Dendritic cell treated with granulocyte-macrophage colony-stimulating factor and Interleukin-4, amounts not matched to agents 40 ng/mL and 50 ng/mL, for 4 days (primary cell): ENCODE results near the gene RCL1.
"Not testable (repeated sequence)": the region's sequence is repeated elsewhere in the genome, so short reads cannot be mapped to it uniquely, and the experiment has no call there.

ENCODE experiments used
- H3K27ac Mint-ChIP-seq: one replicate; pipeline ENCODE4 v1.8.0; 2022; ENCODE audit warnings: mild to moderate bottlenecking, mixed read lengths
- H3K27me3 Mint-ChIP-seq: one replicate; pipeline ENCODE4 v1.8.0; 2022; ENCODE audit warnings: mild to moderate bottlenecking, mixed read lengths
- H3K36me3 Mint-ChIP-seq: one replicate; pipeline ENCODE4 v1.8.0; 2022; ENCODE audit warnings: low read depth, mixed read lengths
- H3K4me1 Mint-ChIP-seq: one replicate; pipeline ENCODE4 v1.8.0; 2022; ENCODE audit warnings: low read depth, mixed read lengths
- H3K4me3 Mint-ChIP-seq: one replicate; pipeline ENCODE4 v1.8.0; 2022; ENCODE audit warnings: mild to moderate bottlenecking, moderate library complexity, mixed read lengths
- H3K9me3 Mint-ChIP-seq: one replicate; pipeline ENCODE4 v1.8.0; 2022; ENCODE audit warnings: mixed read lengths
- intact Hi-C: fragments of 100-400 bp; cut with micrococcal nuclease; formaldehyde crosslinking; loops from one replicate; pipeline ENCODE4 v1.15.0; 2022

RCL1 gene, protein sequence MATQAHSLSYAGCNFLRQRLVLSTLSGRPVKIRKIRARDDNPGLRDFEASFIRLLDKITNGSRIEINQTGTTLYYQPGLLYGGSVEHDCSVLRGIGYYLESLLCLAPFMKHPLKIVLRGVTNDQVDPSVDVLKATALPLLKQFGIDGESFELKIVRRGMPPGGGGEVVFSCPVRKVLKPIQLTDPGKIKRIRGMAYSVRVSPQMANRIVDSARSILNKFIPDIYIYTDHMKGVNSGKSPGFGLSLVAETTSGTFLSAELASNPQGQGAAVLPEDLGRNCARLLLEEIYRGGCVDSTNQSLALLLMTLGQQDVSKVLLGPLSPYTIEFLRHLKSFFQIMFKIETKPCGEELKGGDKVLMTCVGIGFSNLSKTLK

DNA sequence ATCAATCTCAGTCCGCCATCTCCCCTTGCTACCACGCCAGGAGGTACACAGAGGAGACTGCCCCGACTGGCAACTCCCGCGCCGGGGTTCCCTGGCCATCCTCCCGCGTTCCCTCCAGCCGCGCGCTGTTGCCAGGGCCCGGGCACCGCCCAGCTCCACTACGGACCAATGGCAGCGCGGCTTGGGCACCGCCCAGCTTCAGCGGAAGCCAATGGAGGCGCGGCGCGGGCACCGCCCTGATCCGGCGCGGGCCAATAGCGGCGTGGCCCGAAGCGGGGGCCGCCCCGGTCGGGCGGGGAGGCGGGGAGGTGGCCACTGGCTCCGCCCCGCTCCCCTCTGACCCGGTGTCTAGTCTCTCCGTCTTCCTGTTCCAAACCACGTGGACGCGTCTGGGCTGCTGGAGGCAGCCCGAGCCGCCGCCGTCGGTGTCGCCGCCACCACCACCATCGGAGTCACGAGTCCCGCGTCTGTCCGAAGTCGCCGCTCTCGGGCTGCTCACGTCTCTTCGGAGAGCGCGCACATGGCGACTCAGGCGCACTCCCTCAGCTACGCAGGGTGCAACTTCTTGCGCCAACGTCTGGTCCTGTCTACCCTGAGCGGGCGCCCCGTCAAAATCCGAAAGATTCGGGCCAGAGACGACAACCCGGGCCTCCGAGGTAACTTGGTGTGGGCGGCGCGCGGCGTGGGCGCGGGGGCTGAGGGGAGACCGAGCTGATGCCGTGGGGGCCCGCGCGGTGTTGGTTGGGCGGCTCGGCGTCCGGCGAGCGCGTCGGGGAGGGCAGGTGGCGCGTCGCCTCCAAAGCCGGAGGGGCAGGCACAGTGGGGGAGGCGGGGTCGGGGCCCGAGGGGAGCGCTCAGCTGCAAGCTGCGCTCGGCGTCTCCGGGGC is at the start of gene RCL1:
Gene RCL1 (plus strand): TSS at position 373 of the 887 bp plus-strand sequence. CDS start 148 bp downstream, at position 521.
- H3K27ac Mint-ChIP-seq, result peak within 1 kb of the TSS; percentile 87
- H3K9me3 Mint-ChIP-seq, result no peaks in the 10 kb centered on the region
- peaks cover 21% of the 10 kb centered on the region for H3K27me3 Mint-ChIP-seq
- intact Hi-C loops, result loop anchor here (2.0 to 10.0 kb wide), 3 partner anchors 30 to 192 kb away; partner anchors contain the start of genes AK3 and JAK2
- H3K4me3 Mint-ChIP-seq, result peak within 1 kb of the TSS; percentile 90
- peaks cover 6% of the 10 kb centered on the region for H3K36me3 Mint-ChIP-seq
- peaks cover 40% of the 10 kb centered on the region for H3K4me1 Mint-ChIP-seq

DNA sequence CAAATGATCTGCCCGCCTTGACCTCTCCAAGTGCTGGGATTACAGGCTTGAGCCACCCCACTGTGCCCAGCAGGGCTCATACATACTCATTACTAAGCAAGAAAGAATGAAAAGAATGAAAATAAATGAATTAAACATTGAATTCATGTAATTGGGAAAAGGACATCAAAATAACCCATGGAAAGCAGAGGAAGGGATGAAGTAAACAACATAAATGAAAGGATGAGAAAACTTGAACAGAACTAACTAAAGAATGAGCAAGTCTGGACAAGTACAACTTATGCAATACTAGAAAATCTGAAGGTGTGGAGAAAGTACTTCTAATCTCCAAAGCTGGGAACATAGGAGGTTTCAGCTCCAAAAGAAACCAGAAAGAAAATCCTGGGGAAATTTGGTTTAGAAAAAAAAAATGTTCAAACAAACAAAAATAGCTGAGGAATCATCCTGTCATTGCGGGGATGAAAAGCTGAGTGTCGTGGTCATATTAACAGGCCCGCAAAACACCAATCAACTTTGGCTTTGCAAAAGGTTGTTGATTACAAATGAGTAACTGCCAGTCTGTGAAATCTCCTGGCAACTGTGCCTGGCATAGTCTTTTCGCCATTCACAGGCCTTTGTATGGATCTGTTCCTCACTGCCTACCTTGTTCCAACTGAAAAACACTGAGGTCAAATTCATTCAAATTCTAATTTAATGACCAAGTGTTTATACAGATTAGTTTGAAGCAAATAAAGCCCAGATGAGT is 49.4 kb upstream of the RCL1 start:
- no peak overlapping the region for H3K27ac Mint-ChIP-seq
- H3K4me3 Mint-ChIP-seq, result no peak overlapping the region
- no peaks in the 10 kb centered on the region for H3K27me3 Mint-ChIP-seq
- H3K36me3 Mint-ChIP-seq, result peaks cover 15% of the 10 kb centered on the region
- intact Hi-C loops, result loop anchor here (5.0 kb wide), 2 partner anchors 66 to 81 kb away; partner anchors contain the start of genes CDC37L1 and PLPP6
- H3K9me3 Mint-ChIP-seq, result no peaks in the 10 kb centered on the region
- peaks cover 25% of the 10 kb centered on the region for H3K4me1 Mint-ChIP-seq

DNA sequence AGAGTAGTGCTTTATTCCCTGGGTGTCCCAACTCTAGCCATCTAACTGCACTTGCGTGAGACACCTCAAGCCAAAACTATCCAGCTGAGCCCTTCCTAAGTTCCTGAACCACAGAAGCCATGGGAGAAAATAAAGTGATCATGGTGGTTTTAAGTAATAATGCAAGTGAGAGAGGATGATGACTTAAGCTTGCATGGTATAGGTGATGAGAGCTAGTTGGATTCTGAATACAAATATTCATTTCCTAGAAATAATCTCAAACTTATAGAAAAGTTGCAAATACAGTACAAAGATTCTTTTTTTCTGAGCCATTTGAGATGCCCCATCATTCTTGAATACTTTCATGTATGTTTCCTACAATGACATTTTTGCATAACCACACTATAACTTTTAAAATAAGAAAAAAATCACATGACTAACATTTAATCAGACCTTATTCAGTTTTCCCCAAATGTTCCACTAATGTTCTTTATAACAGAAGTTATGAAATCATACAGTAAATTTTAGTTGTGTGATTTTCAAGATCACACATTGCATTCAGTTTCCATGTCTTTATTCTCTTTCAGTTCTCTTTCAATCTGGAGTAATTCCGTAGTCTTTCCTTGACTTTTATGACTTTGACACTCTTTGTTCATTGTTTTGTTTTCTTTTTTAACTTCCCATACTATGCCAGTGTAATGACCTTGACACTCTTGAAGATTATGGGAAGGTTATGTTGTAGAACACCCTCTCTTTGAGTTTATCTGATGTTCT is 46.3 kb upstream of the RCL1 start:
- H3K27ac Mint-ChIP-seq, result no peak overlapping the region
- intact Hi-C loops, result no loop called here
- H3K4me1 Mint-ChIP-seq, result peaks cover 7% of the 10 kb centered on the region
- no peaks in the 10 kb centered on the region for H3K27me3 Mint-ChIP-seq
- H3K36me3 Mint-ChIP-seq, result peaks cover 3% of the 10 kb centered on the region
- H3K4me3 Mint-ChIP-seq, result no peak overlapping the region
- H3K9me3 Mint-ChIP-seq, result no peaks in the 10 kb centered on the region

DNA sequence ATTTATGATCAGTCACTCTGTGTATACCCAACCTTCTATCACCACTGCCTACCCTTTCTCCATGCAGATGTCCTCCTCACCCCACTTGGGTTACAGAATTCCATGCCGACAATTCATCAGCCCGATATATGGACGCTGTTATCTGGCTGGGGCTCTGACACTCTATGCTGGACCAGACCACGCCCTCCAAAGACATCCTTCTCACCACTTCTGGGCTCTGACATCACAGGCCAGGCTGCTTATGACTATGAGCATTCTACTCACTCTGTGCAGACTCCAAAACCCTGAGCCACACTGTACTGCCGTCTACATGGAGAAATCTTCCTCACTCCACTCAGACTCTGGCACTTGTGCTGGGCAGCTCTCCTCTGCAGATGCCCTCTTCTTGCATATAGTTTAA is 44.1 kb upstream of the RCL1 start:
- no peaks in the 10 kb centered on the region for H3K4me1 Mint-ChIP-seq
- peaks cover 1% of the 10 kb centered on the region for H3K27me3 Mint-ChIP-seq
- H3K27ac Mint-ChIP-seq, result no peak overlapping the region
- H3K36me3 Mint-ChIP-seq, result no peaks in the 10 kb centered on the region
- no peaks in the 10 kb centered on the region for H3K9me3 Mint-ChIP-seq
- no peak overlapping the region for H3K4me3 Mint-ChIP-seq
- intact Hi-C loops, result no loop called here

DNA sequence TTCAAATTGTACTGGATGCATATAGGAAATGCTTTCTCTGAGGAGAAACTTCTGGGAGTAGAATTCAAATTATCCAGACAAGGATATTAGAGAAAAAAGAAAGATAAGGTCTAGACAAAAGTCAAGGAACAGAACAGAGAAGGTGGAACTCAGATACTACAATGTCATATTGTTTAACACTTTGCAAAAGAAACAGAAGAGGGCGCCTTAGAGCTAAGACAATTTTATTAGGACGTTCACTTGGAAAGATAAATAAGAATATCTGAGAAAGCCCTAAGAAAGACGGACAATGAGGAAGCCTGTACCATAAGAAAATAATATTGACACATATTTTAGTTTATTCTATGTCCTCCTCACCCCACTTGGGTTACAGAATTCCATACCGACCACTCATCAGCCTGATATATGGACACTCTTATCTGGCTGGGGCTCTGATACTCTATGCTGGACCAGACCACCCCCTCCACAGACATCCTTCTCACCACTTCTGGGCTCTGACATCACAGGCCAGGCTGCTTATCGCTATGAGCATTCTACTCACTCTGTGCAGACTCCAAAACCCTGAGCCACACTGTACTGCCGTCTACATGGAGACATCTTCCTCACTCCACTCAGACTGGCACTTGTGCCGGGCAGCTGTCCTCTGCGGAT is 42.6 kb upstream of the RCL1 start:
- Mint-ChIP-seq H3K4me1 (peaks cover 8% of the 10 kb centered on the region), H3K36me3 (no peaks in the 10 kb centered on the region)
- intact Hi-C loops, result loop anchor here (10.0 kb wide), 1 partner anchor 365 kb away; no protein-coding TSS in a partner anchor

DNA sequence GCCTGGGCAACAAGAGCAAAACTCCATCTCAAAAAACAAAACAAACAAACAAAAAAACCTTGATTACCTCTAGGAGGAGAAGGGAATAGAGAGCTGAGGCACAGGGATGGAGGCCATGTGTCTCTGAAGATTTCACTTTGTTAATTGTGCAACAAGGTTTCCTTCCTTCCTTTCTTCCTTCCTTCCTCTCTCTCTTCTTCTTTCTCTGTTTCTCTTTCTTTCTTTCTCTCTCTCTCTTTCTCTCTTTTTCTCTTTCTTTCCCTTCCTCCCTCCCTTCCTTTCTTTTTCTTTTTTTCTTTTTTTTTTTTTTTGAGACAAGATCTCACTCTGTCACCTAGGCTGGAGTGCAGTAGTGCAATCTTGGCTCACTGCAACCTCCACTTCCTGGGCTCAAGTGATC is 38.2 kb upstream of the RCL1 start:
- Mint-ChIP-seq H3K27me3 (peaks cover 10% of the 10 kb centered on the region), H3K4me1 (peaks cover 13% of the 10 kb centered on the region)
- not testable (repeated sequence) for H3K27ac Mint-ChIP-seq, H3K4me3 Mint-ChIP-seq, H3K9me3 Mint-ChIP-seq, H3K36me3 Mint-ChIP-seq
- intact Hi-C loops, result loop anchor here (10.0 kb wide), 1 partner anchor 370 kb away; no protein-coding TSS in a partner anchor

More for the DNA sequence above, 42.6 kb upstream of the RCL1 start:
- Mint-ChIP-seq H3K9me3 (no peaks in the 10 kb centered on the region), H3K4me3 (no peak overlapping the region), H3K27ac (no peak overlapping the region), H3K27me3 (peaks cover 4% of the 10 kb centered on the region)

DNA sequence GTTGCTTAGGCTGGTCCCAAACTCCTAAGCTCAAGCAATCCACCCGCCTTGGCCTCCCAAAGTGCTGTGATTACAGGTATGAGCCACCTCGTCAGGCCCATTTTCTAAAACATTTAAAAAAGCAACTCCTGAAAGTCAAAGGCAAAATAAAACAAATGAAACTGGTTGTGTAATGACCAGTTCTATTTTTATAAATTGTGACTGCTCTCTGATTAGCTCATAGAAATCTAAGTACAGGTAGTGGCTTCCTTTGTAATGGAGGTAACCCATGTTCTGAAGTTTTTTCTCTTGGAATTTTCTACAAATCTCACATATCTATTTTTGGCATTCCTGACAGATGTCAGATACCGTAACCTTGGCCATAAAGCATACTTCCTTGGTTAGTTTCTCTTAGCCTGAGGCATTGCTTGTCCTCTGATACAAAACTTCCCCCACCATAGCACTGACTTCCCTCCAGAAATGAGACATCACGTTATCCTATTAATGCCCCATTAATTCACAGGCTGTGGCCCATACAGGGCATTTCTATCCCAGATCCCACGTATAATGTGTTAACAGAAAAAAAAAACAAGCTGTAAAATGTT is 37.6 kb upstream of the RCL1 start:
- no peaks in the 10 kb centered on the region for H3K9me3 Mint-ChIP-seq
- peaks cover 10% of the 10 kb centered on the region for H3K27me3 Mint-ChIP-seq
- peaks cover 19% of the 10 kb centered on the region for H3K4me1 Mint-ChIP-seq
- H3K27ac Mint-ChIP-seq, result no peak overlapping the region
- intact Hi-C loops, result loop anchor here (5.0 to 10.0 kb wide), 2 partner anchors 153 to 370 kb away; no protein-coding TSS in a partner anchor
- no peak overlapping the region for H3K4me3 Mint-ChIP-seq
- no peaks in the 10 kb centered on the region for H3K36me3 Mint-ChIP-seq

DNA sequence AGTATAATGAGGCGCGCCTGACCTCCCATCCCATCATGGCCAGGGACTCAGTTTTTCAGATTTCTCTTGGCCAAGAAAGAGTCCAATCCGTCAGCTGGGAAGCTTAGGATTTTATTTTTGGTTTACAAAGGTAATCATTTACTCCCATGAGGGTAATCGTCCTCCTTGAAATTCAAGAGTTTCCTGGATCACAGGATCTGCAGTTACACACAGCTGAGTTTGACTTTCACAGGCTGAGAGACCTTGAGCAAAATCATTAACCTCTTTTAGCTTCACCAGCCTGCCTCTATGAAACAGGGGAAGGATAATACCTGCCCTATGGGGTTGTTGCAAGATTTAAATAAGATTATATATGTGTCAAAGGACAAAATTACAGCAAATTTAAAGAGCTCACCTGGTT is 36.3 kb upstream of the RCL1 start:
- H3K4me1 Mint-ChIP-seq, result peaks cover 31% of the 10 kb centered on the region
- H3K36me3 Mint-ChIP-seq, result no peaks in the 10 kb centered on the region
- H3K27me3 Mint-ChIP-seq, result peaks cover 14% of the 10 kb centered on the region
- no peaks in the 10 kb centered on the region for H3K9me3 Mint-ChIP-seq
- H3K4me3 Mint-ChIP-seq, result no peak overlapping the region
- H3K27ac Mint-ChIP-seq, result no peak overlapping the region
- intact Hi-C loops, result loop anchor here (5.0 to 10.0 kb wide), 2 partner anchors 154 to 372 kb away; no protein-coding TSS in a partner anchor

DNA sequence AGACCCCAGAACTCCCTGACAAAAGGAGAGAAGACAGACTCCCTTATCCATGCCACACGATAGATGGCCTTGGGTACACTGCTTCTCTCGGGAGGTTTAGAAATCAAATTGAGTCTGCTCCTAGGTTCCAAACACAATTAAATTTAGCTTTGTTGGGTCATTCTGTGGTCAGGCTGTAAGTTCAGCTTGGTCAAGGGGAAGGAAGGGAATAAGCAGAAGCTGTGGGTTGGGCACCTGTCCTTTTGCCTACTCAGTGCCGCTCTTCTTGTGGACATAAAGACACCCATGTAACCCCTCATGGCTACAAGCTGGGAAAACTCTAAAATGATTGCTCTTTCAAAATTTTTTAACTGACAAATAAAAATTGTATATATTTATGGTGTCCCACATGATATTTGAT is 32.6 kb upstream of the RCL1 start:
- Mint-ChIP-seq H3K36me3 (no peaks in the 10 kb centered on the region), H3K27ac (peak overlapping the region; percentile 50), H3K4me3 (no peak overlapping the region), H3K27me3 (peaks cover 11% of the 10 kb centered on the region), H3K4me1 (peaks cover 47% of the 10 kb centered on the region), H3K9me3 (no peaks in the 10 kb centered on the region)
- intact Hi-C loops, result loop anchor here (5.0 to 10.0 kb wide), 2 partner anchors 685 to 842 kb away; no protein-coding TSS in a partner anchor

DNA sequence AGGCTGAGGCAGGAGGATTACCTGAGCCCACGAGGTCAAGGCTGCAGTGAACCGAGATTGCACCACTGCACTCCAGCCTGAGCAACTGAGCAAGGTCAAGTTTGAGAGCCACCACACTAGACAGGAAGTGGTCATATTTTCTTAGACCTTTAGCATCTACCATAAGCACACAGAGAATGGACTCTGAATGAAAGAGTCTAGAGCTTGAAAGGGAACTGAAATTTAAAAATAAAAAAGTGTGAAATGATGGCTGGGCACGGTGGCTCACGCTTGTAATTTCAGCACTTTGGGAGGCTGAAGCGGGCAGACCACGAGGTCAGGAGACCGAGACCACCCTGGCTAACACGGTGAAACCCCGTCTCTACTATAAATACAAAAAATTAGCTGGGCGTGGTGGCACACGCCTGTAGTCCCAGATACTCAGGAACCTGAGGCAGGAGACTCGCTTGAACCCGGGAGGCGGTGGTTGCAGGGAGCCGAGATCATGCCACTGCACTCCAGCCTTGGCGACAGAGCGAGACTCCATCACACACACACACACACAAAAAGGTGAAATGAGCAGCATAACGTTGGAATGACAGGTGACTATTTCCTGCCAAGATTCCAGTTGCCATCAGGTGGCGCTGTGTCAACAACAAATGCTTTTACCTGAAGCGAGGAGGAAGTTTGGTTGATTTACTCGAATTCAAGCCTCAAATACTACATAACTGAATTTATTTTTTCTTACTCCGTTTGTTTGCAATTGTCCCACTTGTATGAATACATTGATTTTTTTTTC is 30.4 kb upstream of the RCL1 start:
- no peaks in the 10 kb centered on the region for H3K9me3 Mint-ChIP-seq
- H3K4me1 Mint-ChIP-seq, result peaks cover 52% of the 10 kb centered on the region
- H3K4me3 Mint-ChIP-seq, result peak overlapping the region; percentile 54
- H3K27me3 Mint-ChIP-seq, result peaks cover 11% of the 10 kb centered on the region
- intact Hi-C loops, result loop anchor here (2.0 to 10.0 kb wide), 4 partner anchors 31 to 840 kb away; partner anchors contain the start of genes JAK2 and RCL1
- H3K27ac Mint-ChIP-seq, result peak overlapping the region; percentile 39
- no peaks in the 10 kb centered on the region for H3K36me3 Mint-ChIP-seq

DNA sequence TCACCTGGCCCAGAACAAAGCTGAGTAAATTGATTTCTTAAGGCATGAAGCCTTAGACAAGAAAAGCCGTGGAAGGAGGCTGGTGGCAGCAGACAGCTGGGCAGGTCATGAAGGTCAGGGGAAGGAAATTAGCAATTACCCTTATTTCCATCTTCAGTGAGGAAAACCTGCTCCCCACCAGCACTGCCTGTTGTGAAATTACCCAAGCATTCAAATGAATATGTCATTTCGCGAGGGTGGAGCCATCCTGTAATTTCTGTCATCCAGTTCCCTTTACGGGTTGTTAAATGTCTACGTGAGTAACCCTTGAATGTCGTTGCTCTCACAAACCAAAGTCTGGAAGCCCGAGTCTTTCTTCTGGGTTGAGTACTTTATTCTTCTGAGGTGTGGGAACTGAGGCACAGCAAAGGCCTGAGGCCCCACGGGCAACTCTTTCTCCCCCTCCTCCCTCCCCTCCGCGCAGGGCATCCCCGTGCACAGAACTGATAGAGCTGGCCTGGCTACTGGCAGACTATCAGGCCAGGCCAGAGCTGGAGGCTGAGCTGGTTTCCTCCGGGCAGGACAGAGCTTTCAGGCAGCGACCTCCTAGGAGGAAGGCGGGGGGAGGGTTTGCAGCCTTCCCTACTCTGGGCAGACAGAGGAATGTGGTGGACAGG is 29.7 kb upstream of the RCL1 start:
- Mint-ChIP-seq H3K4me1 (peaks cover 52% of the 10 kb centered on the region), H3K9me3 (no peaks in the 10 kb centered on the region), H3K36me3 (no peaks in the 10 kb centered on the region), H3K27me3 (peaks cover 11% of the 10 kb centered on the region), H3K4me3 (peak overlapping the region; percentile 54), H3K27ac (peak overlapping the region; percentile 39)
- intact Hi-C loops, result loop anchor here (2.0 to 10.0 kb wide), 4 partner anchors 30 to 839 kb away; partner anchors contain the start of genes JAK2 and RCL1
